GM04503 (cell line): Measurements from ENCODE around the gene KRT79.
"Not testable (repeated sequence)": the region's sequence is repeated elsewhere in the genome, so short reads cannot be mapped to it uniquely, and the experiment has no call there.

Experiments
- DNase-seq: peaks from one replicate; pipeline ENCODE4 v3.0.0-alpha.2; 2012; ENCODE audit warnings: low read depth

KRT79 gene

DNA sequence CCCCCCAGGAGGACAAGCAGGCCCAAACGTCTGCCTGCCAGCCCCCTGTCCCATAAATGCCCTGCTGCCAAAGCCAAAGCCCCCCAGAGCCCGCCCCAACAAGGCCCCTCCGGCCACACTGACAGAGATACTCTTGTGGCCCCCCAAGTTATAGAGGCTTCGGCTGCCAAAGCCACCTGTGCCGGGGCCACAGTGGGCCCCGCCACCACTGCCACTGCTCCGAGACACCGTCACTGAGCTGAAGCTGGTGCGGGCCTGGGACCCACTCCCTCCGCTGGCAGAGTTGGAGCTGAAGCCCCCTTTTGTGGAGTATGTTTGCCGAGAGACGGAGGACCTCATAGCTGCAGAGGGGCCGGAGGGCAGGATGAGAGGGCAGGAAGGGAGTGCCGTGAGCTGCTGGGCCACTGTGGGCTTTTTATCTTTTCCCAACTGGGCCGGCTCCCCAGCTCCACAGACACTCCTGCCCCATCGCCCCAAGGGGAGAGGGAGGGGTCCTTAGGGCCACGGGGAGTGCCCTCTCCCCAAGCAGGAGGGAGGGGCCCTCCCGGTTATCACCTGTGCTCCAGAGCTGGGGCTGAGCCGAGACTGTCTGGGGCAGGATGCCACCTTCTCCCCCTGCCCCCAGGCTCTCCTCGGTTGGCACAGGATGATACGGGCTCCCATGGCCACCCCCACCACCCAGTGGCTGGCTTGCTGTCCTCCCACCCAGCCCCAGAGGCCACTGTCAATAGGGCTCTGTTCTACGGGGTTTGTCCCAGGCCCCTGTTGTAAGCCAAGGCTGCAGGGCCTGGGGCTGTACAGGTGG, at the start of gene KRT79:
Gene KRT79 (minus strand): TSS at position 390 of the 805 bp plus-strand sequence. CDS start 51 bp downstream, at position 339.
- DNase-seq = no peak

DNA sequence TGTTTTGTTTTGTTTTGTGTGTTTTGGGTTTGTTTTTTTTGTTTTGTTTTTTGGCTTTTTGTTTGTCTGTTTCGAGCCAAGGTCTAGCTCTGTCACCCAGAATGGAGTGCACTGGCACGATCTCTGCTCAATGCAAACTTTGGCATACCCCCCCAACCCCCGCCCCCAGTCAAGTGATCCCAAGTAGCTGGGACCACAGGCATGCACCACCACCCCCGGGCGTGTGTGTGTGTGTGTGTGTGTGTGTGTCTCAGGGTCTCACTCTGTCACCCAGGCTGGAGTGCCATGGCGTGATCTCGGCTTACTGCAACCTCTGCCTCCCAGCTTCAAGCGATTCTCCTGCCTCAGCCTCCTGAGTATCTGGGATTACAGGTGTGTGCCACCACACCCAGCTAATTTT, 46.4 kb upstream of the KRT79 start:
- DNase-seq = not testable (repeated sequence)

GRCh38 chr12:52879394-52880351, 45.6 kb upstream of the KRT79 start:
- no peak for DNase-seq

- DNase-seq = no peak
Observed at GRCh38 chr12:52878507-52879393, 44.6 kb upstream of the KRT79 start.

DNA sequence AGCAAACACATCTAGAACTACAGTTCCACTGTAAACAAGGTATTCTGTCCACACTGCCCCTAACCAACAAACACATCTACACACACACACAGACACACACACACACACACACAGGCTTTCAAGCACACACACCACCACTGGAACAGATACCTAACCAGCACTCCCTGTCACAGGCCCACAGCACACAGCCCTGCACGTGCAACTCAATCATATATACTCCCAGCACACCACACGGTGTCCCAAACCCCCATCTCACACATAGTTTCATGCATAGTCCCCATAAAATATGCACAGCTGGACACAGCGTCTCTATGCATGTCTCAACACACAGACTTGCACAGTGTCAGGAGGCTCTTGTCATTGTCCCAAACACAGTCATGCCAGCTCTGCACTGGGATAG, 43.1 kb upstream of the KRT79 start:
- DNase-seq = no peak

DNA sequence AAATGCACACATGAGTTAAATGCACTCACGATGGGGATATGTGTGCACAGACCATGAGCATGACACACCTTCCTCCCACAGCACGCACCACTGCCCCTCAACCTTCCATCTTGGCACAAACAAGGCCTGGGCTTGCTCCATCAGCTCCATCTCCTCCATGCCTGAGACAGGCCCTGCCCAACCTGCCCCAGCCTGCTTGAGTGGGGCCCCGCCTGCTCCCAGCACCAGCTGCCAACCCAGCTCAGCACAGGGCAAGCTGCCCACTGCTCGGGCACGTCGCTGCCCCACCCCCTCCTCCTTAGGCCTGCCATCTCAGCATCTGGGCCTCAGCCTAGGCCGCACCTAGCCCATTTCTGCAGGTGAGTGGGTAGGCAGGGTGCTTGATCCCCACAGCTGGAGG, 42.3 kb upstream of the KRT79 start:
- DNase-seq = no peak

GRCh38 chr12:52874573-52875435, 40.7 kb upstream of the KRT79 start:
- DNase-seq = no peak

GRCh38 chr12:52873832-52874572, 39.9 kb upstream of the KRT79 start:
- peak; percentile 69 for DNase-seq

- DNase-seq = no peak
Observed at GRCh38 chr12:52873513-52873831, 39.4 kb upstream of the KRT79 start.

DNA sequence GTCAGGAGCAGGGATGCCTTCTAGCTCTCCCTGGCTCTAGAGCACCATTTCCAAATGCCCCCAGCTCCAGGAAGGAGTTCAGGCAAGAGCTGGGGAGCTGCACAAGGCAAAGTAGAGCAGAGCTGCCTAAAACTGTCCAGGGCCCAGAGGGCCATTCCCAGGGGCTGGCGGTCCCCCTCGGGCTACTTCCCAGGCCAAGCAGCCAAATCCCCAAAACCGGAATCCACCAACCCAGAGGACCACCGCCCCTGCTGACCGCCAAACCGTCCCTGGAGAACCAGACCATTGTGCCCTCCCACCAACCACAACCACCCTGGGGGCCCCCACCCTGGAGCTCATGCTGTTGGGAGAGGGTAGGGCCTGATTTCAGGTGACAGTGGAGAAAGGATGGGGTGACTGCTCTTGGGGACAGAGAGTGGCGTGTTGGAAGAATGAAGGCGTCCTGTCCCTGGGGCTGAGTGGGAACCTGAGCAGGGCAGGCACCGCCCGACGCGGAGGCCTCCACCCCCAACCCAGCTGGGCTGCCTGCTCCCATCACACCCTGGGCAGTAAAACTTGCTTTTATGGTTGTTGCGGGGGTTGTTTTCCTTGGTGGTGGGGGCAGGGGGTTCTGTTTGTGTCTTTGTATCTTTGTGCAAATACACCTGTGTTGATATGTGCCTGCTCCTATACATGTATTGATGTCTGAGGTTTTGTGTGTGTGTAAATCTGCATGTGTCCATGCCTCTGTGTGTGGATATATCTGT, 38.7 kb upstream of the KRT79 start:
- no peak for DNase-seq

DNA sequence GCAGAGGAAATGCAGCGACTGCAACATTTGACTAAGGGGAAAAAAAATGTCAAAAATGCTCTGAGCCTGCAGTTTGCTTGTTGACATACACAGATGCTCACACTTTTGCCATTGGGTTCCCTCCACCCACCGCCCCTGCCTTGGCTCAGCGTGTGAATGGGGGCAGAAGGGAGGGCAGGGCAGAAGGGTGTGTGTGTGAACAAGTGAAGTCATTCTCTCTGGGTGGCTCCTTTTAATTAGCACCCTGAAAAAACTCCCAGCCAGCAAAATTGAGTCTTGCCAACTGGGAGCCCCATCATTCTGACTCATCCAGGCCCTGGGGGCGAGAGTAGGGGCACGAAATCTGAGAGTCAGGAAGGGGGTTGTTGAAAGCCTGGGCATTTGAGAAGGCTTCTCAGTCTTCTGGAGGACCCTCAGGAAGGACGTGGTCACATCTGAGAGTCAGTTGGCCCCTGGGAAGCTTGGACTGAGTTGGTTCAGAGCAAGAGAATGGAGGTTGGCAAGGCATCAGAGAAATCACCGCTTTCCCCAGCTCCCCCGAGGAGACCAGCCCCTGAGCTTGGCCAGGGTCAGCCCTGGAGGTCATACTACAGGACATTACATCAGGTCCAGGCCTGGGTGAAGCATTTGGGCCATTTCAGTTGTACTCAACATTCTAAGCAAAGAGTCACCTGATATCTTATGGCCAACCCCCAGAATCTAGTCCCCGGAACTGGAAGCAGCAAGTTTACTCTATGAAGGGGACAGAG, 37.4 kb upstream of the KRT79 start:
- peak; percentile 83 for DNase-seq

- DNase-seq = no peak
Observed at GRCh38 chr12:52870361-52871290, 36.5 kb upstream of the KRT79 start.

GRCh38 chr12:52867642-52868041, 33.5 kb upstream of the KRT79 start:
- DNase-seq = no peak

- DNase-seq = no peak
Observed at GRCh38 chr12:52867152-52867551, 33.0 kb upstream of the KRT79 start.

DNA sequence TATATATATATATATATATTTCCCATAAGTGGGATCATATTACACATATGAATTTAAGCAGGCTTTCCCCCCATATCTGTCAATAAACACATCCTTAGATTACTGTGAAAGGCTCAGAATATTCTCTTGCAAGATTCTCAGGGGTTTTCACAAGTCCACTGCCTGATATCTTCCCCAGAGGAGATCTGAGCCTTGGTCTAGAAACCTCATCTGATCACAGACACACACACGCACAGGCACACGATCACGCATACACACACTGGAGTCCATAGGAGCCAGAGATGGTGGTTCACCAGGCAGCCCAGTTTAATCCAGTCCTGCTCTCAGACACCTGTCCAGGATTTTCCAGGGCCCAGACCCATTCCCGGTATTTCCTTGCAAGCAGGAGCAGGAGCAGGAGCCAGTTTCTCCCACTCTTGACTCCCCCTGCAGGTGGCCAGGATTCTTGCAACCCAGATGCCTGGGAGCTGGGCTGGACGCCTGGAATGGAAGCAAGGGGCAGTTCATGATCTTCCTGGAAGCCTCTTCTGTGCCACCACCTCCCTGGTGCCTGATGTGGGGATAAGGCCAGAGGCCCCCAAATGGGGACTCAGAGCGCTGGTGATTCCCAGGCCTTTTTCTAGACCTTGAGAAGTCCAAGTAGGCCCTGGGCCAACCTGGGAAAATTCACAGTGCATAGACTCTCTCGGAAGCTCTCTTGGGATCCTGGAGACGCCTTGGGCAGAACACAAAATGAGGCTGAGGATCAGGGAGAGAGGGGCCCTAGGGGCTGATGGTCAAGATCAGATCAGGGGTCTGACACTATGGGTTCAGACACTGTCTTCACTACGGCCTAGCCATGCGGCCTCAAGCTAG, 31.2 kb upstream of the KRT79 start:
- DNase-seq = no peak

GRCh38 chr12:52862023-52862422, 27.9 kb upstream of the KRT79 start:
- no peak for DNase-seq

DNA sequence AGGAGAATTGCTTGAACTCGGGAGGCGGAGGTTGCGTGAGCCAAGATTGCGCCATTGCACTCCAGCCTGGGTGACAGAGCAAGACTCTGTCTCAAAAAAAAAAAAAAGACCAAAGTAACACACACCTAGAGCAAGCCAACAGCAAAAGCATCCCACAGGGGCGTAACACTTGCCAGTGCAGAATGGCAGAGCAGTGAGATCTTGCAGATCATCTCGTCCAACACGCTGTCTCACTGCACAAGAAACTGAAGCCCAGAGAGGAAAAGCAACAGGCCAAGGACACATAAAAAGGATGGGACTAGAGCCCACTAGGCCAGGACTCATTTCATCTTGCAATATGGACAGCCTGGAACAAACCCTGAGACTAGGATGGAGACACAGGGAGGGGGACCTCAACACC, 27.4 kb upstream of the KRT79 start:
- DNase-seq = no peak
